HEK293 (cell line): ENCODE measurements around the gene C16orf95.

Experiments
- KLF9 ChIP-seq: fragments of 450-650 bp; formaldehyde crosslinking; IDR thresholded peaks from 2 replicates; pipeline ENCODE4 v1.5.1; 2016; ENCODE audit warnings: missing biosample characterization, missing genetic modification characterization, low read depth
- ZNF274 ChIP-seq, 2 experiments: fragments of 200-500 bp in 1 of 2; fragments of 450-650 bp in 1 of 2; sonication (Bioruptor generic) in 1 of 2; formaldehyde crosslinking in 1 of 2; IDR thresholded peaks; 2 replicates each; pipeline versions ENCODE4 v1.5.1 to v1.6.1; 2014 to 2016; ENCODE audit warnings: borderline replicate concordance in 1 of 2, inconsistent platforms in 1 of 2, low read length in 1 of 2, missing biosample characterization in 1 of 2, missing genetic modification characterization in 1 of 2
- ZNF302 ChIP-seq: fragments of 450-650 bp; formaldehyde crosslinking; IDR thresholded peaks from 2 replicates; pipeline ENCODE4 v1.5.1; 2016; ENCODE audit warnings: missing biosample characterization, missing genetic modification characterization, low read depth
- ZNF335 ChIP-seq: fragments of 450-650 bp; formaldehyde crosslinking; conservative IDR thresholded peaks from 2 replicates; pipeline ENCODE4 v1.5.1; 2016; ENCODE audit warnings: missing biosample characterization, missing genetic modification characterization
- TF ChIP-seq, protein P1 (sequence below): fragments of 450-650 bp; formaldehyde crosslinking; optimal IDR thresholded peaks from 2 replicates; pipeline ENCODE3; 2016; ENCODE audit warnings: missing biosample characterization, mild to moderate bottlenecking, missing genetic modification characterization
- TF ChIP-seq, protein P2 (sequence below): fragments of 450-650 bp; formaldehyde crosslinking; IDR thresholded peaks from 2 replicates; pipeline ENCODE4 v1.5.1; 2016; ENCODE audit warnings: missing biosample characterization, missing genetic modification characterization
- TF ChIP-seq, protein P3 (sequence below): fragments of 450-650 bp; formaldehyde crosslinking; IDR thresholded peaks from 2 replicates; pipeline ENCODE4 v1.5.1; 2016; ENCODE audit warnings: missing biosample characterization, missing genetic modification characterization

DNA sequence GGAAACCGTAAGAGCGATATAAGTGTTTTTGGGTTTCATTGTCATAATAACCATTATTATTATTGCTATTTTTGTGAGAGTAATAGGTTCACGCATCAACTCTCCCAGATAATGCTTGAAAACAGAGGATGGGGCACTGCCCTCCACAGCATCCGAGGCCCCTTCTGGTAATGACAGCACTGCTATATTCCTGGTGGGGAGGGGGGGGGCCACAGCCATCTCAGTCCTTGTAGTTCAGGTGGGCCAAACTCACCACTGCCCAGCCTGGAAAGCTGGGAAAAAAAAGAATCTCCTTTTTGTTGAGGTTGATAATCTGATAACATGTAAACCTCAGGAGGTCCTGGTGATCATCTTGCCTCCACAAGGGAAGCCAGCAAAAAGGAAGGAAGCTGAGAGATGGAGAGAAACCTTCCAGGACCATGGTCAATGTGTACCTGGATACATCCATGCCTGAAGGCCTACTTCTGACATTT lies 706 bp downstream of the C16orf95 start:
- TF ChIP-seq, protein P1, sequence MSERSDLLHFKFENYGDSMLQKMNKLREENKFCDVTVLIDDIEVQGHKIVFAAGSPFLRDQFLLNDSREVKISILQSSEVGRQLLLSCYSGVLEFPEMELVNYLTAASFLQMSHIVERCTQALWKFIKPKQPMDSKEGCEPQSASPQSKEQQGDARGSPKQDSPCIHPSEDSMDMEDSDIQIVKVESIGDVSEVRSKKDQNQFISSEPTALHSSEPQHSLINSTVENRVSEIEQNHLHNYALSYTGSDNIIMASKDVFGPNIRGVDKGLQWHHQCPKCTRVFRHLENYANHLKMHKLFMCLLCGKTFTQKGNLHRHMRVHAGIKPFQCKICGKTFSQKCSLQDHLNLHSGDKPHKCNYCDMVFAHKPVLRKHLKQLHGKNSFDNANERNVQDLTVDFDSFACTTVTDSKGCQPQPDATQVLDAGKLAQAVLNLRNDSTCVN (tag by site-specific recombination), result no peak
- TF ChIP-seq KLF9 (tag by site-specific recombination), result no peak
- TF ChIP-seq, protein P2, sequence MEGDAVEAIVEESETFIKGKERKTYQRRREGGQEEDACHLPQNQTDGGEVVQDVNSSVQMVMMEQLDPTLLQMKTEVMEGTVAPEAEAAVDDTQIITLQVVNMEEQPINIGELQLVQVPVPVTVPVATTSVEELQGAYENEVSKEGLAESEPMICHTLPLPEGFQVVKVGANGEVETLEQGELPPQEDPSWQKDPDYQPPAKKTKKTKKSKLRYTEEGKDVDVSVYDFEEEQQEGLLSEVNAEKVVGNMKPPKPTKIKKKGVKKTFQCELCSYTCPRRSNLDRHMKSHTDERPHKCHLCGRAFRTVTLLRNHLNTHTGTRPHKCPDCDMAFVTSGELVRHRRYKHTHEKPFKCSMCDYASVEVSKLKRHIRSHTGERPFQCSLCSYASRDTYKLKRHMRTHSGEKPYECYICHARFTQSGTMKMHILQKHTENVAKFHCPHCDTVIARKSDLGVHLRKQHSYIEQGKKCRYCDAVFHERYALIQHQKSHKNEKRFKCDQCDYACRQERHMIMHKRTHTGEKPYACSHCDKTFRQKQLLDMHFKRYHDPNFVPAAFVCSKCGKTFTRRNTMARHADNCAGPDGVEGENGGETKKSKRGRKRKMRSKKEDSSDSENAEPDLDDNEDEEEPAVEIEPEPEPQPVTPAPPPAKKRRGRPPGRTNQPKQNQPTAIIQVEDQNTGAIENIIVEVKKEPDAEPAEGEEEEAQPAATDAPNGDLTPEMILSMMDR, result no peak
- no peak for TF ChIP-seq ZNF302 (tag by site-specific recombination)
- TF ChIP-seq, protein P3, sequence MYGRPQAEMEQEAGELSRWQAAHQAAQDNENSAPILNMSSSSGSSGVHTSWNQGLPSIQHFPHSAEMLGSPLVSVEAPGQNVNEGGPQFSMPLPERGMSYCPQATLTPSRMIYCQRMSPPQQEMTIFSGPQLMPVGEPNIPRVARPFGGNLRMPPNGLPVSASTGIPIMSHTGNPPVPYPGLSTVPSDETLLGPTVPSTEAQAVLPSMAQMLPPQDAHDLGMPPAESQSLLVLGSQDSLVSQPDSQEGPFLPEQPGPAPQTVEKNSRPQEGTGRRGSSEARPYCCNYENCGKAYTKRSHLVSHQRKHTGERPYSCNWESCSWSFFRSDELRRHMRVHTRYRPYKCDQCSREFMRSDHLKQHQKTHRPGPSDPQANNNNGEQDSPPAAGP (tag by site-specific recombination), result no peak
- no peak for TF ChIP-seq ZNF335 (tag by site-specific recombination)
- no peak for TF ChIP-seq ZNF274 (IDR thresholded peaks at IDR 0.05; ENCODE audit: low read length)
- TF ChIP-seq ZNF274 (tag by site-specific recombination; IDR thresholded peaks at IDR 0.05; ENCODE audit: borderline replicate concordance), result no peak
